GM23338 (cell line): ENCODE results near the gene ENTPD8. TPM values are rescaled to one million over a fixed set of nuclear protein-coding genes. Genes with fewer than 3 reads are reported as not detected.

Source experiments
- ATAC-seq: fragments of 200-7000 bp; cut with Tn5 transposase; 3 replicates; pipeline ENCODE4 v1.9.1; 2020
- DNase-seq: peaks from one replicate; pipeline ENCODE4 v3.0.0-alpha.2; 2015; ENCODE audit warnings: low spot score
- H2AFZ ChIP-seq: fragments of 200-600 bp; sonication (generic); 2 replicates; pipeline ENCODE4 v1.8.0; 2016; ENCODE audit warnings: antibody characterized with exemption, mild to moderate bottlenecking, moderate library complexity
- H3F3A ChIP-seq: fragments of 200-600 bp; sonication (generic); replicated peaks from 2 replicates; pipeline ENCODE4 v1.8.0; 2017; ENCODE audit warnings: antibody characterized with exemption, mixed run types, low read depth
- H3K27ac ChIP-seq: fragments of 200-600 bp; sonication (generic); 2 replicates; pipeline ENCODE4 v1.6.1; 2016; ENCODE audit warnings: low read depth
- H3K27me3 ChIP-seq: fragments of 200-600 bp; sonication (generic); 2 replicates; pipeline ENCODE4 v1.8.0; 2016; ENCODE audit warnings: mild to moderate bottlenecking, mixed run types, moderate library complexity; ENCODE audit not compliant: insufficient read depth
- H3K36me3 ChIP-seq: fragments of 200-600 bp; sonication (generic); 2 replicates; pipeline ENCODE4 v1.8.0; 2016; ENCODE audit warnings: mild to moderate bottlenecking; ENCODE audit not compliant: insufficient read depth
- H3K4me1 ChIP-seq: fragments of 200-600 bp; sonication (generic); 2 replicates; pipeline ENCODE4 v1.8.0; 2016; ENCODE audit warnings: mild to moderate bottlenecking, moderate library complexity; ENCODE audit not compliant: insufficient read depth
- H3K4me2 ChIP-seq: fragments of 200-600 bp; sonication (generic); 2 replicates; pipeline ENCODE4 v1.7.1; 2017; ENCODE audit warnings: mixed run types
- H3K4me3 ChIP-seq: fragments of 200-600 bp; sonication (generic); 2 replicates; pipeline ENCODE4 v1.6.1; 2016; ENCODE audit warnings: mixed run types
- H3K79me2 ChIP-seq: fragments of 200-600 bp; sonication (generic); replicated peaks from 2 replicates; pipeline ENCODE4 v1.8.0; 2017; ENCODE audit warnings: mild to moderate bottlenecking; ENCODE audit not compliant: insufficient read depth
- H3K9me2 ChIP-seq: fragments of 200-600 bp; sonication (generic); 2 replicates; pipeline ENCODE4 v1.8.0; 2017; ENCODE audit not compliant: insufficient read depth
- H4K20me1 ChIP-seq: fragments of 200-600 bp; sonication (generic); replicated peaks from 2 replicates; pipeline ENCODE4 v1.8.0; 2017; ENCODE audit warnings: mild to moderate bottlenecking; ENCODE audit not compliant: insufficient read depth
- H3K27ac Mint-ChIP-seq: 2 replicates; pipeline ENCODE4 v1.8.0; 2020; ENCODE audit warnings: inconsistent platforms, mild to moderate bottlenecking, moderate library complexity, mixed read lengths
- H3K27me3 Mint-ChIP-seq: 3 replicates; pipeline ENCODE4 v1.8.0; 2022; ENCODE audit warnings: low read depth, mild to moderate bottlenecking, moderate library complexity, mixed read lengths, inconsistent platforms; ENCODE audit not compliant: insufficient read depth, poor library complexity
- H3K36me3 Mint-ChIP-seq: 3 replicates; pipeline ENCODE4 v1.8.0; 2021; ENCODE audit warnings: low read depth, mild to moderate bottlenecking, inconsistent platforms, moderate library complexity, mixed read lengths
- H3K4me1 Mint-ChIP-seq: 3 replicates; pipeline ENCODE4 v1.8.0; 2020; ENCODE audit warnings: mild to moderate bottlenecking, inconsistent platforms, mixed read lengths
- H3K4me3 Mint-ChIP-seq: 3 replicates; pipeline ENCODE4 v1.8.0; 2021; ENCODE audit warnings: moderate library complexity, mild to moderate bottlenecking, inconsistent platforms, mixed read lengths
- H3K9me3 Mint-ChIP-seq: 3 replicates; pipeline ENCODE4 v1.8.0; 2020; ENCODE audit warnings: moderate library complexity, mild to moderate bottlenecking, inconsistent platforms, mixed read lengths
- CREB1 ChIP-seq: fragments of 250-450 bp; sonication (Bioruptor Pico); IDR thresholded peaks from 2 replicates; pipeline ENCODE4 v1.5.0; 2020; ENCODE audit warnings: low read depth, mild to moderate bottlenecking, moderate library complexity
- EZH2 ChIP-seq: fragments of 200-600 bp; sonication (generic); IDR thresholded peaks from one replicate; pipeline ENCODE4 v1.8.0; 2017; ENCODE audit warnings: antibody characterized with exemption, mild to moderate bottlenecking, low read depth; ENCODE audit not compliant: unreplicated experiment
- EZH2phosphoT487 ChIP-seq: fragments of 200-600 bp; sonication (generic); IDR thresholded peaks from one replicate; pipeline ENCODE4 v1.8.1; 2018; ENCODE audit warnings: antibody characterized with exemption; ENCODE audit not compliant: unreplicated experiment
- JUNB ChIP-seq: IDR thresholded peaks from one replicate; pipeline ENCODE4 v1.6.1; 2016; ENCODE audit warnings: antibody characterized with exemption; ENCODE audit not compliant: unreplicated experiment
- POLR2AphosphoS5 ChIP-seq: IDR thresholded peaks from 2 replicates; pipeline ENCODE4 v1.6.1; 2016; ENCODE audit warnings: antibody characterized with exemption, low read depth
- STAT1 ChIP-seq: IDR thresholded peaks from one replicate; pipeline ENCODE4 v1.6.1; 2016; ENCODE audit warnings: antibody characterized with exemption; ENCODE audit not compliant: unreplicated experiment
- ZNF114 ChIP-seq: fragments of 250-450 bp; sonication (Bioruptor Pico); IDR thresholded peaks from 2 replicates; pipeline ENCODE4 v1.5.0; 2020; ENCODE audit warnings: mild to moderate bottlenecking, moderate library complexity
- ZNF462 ChIP-seq: fragments of 250-450 bp; sonication (Bioruptor Pico); IDR thresholded peaks from 2 replicates; pipeline ENCODE4 v1.5.0; 2020; ENCODE audit warnings: mild to moderate bottlenecking, moderate library complexity
- polyA plus RNA-seq: library from polyadenylated mRNA; unstranded; fragments of >200 nt; fragmentation: Nextera tagmentation; extraction: Ambion mirVana; gene quantifications from 2 replicates; pipeline ENCODE4 v1.2.1, GENCODE V29; 2016
- total RNA-seq: library from RNA; depleted of rRNA; stranded (reverse); fragments of >200 nt; shearing (Covaris generic); gene quantifications from 2 replicates; pipeline ENCODE4 v1.2.3, GENCODE V29; 2014
- TF ChIP-seq, protein P1 (sequence below), 2 experiments: fragments of 200-600 bp in 1 of 2; sonication (generic) in 1 of 2; conservative IDR thresholded peaks; 2 replicates each; pipeline versions ENCODE4 v1.5.1 to v1.6.1; 2016 to 2017; ENCODE audit warnings: antibody characterized with exemption in 2 of 2, low read depth in 2 of 2, mild to moderate bottlenecking in 2 of 2, moderate library complexity in 1 of 2
- TF ChIP-seq, protein P2 (sequence below): IDR thresholded peaks from one replicate; pipeline ENCODE4 v1.6.1; 2018; ENCODE audit warnings: antibody characterized with exemption; ENCODE audit not compliant: unreplicated experiment

Gene ENTPD8
- total and polyA plus RNA-seq, 2 experiments from 2014 or later, result 0.42 to 0.89 TPM

GRCh38 chr9:137396634-137397367 is 44.4 kb downstream of the ENTPD8 start:
- H3K4me1 ChIP-seq, result no peaks in the 10 kb centered on the region
- no peaks in the 10 kb centered on the region for H3F3A ChIP-seq
- Mint-ChIP-seq H3K36me3 (peaks cover 28% of the 10 kb centered on the region), H3K9me3 (peaks cover 32% of the 10 kb centered on the region), H3K27ac (no peak overlapping the region; the same call in 1 of the 2 replicates), H3K4me1 (no peaks in the 10 kb centered on the region; the same call in 2 of the 3 replicates), H3K27me3 (peaks cover 2% of the 10 kb centered on the region), H3K4me3 (no peak overlapping the region)
- DNase-seq, result no peak
- ATAC-seq, result no peak
- no peak overlapping the region for H3K4me2 ChIP-seq
- no peaks in the 10 kb centered on the region for H3K9me2 ChIP-seq
- TF ChIP-seq STAT1 (no peak), POLR2AphosphoS5 (no peak), ZNF462 (no peak), EZH2phosphoT487 (no peak), CREB1 (CRISPR knock-in tag) (no peak), JUNB (no peak), ZNF114 (no peak), EZH2 (no peak)
- TF ChIP-seq, protein P1, sequence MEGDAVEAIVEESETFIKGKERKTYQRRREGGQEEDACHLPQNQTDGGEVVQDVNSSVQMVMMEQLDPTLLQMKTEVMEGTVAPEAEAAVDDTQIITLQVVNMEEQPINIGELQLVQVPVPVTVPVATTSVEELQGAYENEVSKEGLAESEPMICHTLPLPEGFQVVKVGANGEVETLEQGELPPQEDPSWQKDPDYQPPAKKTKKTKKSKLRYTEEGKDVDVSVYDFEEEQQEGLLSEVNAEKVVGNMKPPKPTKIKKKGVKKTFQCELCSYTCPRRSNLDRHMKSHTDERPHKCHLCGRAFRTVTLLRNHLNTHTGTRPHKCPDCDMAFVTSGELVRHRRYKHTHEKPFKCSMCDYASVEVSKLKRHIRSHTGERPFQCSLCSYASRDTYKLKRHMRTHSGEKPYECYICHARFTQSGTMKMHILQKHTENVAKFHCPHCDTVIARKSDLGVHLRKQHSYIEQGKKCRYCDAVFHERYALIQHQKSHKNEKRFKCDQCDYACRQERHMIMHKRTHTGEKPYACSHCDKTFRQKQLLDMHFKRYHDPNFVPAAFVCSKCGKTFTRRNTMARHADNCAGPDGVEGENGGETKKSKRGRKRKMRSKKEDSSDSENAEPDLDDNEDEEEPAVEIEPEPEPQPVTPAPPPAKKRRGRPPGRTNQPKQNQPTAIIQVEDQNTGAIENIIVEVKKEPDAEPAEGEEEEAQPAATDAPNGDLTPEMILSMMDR (conservative IDR thresholded peaks at IDR 0.05; ENCODE audit: low read depth in 2 of 2), result no peak
- TF ChIP-seq, protein P2, sequence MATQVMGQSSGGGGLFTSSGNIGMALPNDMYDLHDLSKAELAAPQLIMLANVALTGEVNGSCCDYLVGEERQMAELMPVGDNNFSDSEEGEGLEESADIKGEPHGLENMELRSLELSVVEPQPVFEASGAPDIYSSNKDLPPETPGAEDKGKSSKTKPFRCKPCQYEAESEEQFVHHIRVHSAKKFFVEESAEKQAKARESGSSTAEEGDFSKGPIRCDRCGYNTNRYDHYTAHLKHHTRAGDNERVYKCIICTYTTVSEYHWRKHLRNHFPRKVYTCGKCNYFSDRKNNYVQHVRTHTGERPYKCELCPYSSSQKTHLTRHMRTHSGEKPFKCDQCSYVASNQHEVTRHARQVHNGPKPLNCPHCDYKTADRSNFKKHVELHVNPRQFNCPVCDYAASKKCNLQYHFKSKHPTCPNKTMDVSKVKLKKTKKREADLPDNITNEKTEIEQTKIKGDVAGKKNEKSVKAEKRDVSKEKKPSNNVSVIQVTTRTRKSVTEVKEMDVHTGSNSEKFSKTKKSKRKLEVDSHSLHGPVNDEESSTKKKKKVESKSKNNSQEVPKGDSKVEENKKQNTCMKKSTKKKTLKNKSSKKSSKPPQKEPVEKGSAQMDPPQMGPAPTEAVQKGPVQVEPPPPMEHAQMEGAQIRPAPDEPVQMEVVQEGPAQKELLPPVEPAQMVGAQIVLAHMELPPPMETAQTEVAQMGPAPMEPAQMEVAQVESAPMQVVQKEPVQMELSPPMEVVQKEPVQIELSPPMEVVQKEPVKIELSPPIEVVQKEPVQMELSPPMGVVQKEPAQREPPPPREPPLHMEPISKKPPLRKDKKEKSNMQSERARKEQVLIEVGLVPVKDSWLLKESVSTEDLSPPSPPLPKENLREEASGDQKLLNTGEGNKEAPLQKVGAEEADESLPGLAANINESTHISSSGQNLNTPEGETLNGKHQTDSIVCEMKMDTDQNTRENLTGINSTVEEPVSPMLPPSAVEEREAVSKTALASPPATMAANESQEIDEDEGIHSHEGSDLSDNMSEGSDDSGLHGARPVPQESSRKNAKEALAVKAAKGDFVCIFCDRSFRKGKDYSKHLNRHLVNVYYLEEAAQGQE, result no peak
- no peaks in the 10 kb centered on the region for H3K36me3 ChIP-seq
- H3K4me3 ChIP-seq, result no peak overlapping the region
- H3K27me3 ChIP-seq, result no peaks in the 10 kb centered on the region
- H4K20me1 ChIP-seq, result no peaks in the 10 kb centered on the region
- no peak overlapping the region for H2AFZ ChIP-seq
- H3K79me2 ChIP-seq, result no peaks in the 10 kb centered on the region
- no peak overlapping the region for H3K27ac ChIP-seq
